Muscle layer of colon (tissue), 2 donors: ENCODE measurements around the gene LKAAEAR1.

Experiments used
- H3K27ac ChIP-seq: one replicate; pipeline ENCODE4 v1.7.0; 2013; ENCODE audit warnings: low read depth, mild to moderate bottlenecking, low read length, moderate library complexity
- H3K27me3 ChIP-seq, 2 donors: one replicate each; pipeline ENCODE4 v1.7.0; 2013; ENCODE audit warnings: low read length in 2 of 2, mild to moderate bottlenecking in 2 of 2; ENCODE audit not compliant: insufficient read depth in 2 of 2, control insufficient read depth in 1 of 2
- H3K36me3 ChIP-seq: one replicate; pipeline ENCODE4 v1.7.0; 2013; ENCODE audit warnings: mild to moderate bottlenecking, low read length; ENCODE audit not compliant: insufficient read depth
- H3K4me1 ChIP-seq: one replicate; pipeline ENCODE4 v1.7.0; 2013; ENCODE audit warnings: mild to moderate bottlenecking, low read length; ENCODE audit not compliant: insufficient read depth
- H3K4me3 ChIP-seq, 2 donors: one replicate each; pipeline ENCODE4 v1.7.0; 2013; ENCODE audit warnings: low read length in 2 of 2, low read depth in 1 of 2, mild to moderate bottlenecking in 1 of 2, moderate library complexity in 1 of 2
- H3K9ac ChIP-seq: one replicate; pipeline ENCODE4 v1.7.0; 2013; ENCODE audit warnings: low read length
- H3K9me3 ChIP-seq: one replicate; pipeline ENCODE4 v1.7.0; 2013; ENCODE audit warnings: mild to moderate bottlenecking, low read length
- donor health status: abdominal sarcoma.
- donor health status: Adenocarcinoma of cecum.

Gene LKAAEAR1

DNA sequence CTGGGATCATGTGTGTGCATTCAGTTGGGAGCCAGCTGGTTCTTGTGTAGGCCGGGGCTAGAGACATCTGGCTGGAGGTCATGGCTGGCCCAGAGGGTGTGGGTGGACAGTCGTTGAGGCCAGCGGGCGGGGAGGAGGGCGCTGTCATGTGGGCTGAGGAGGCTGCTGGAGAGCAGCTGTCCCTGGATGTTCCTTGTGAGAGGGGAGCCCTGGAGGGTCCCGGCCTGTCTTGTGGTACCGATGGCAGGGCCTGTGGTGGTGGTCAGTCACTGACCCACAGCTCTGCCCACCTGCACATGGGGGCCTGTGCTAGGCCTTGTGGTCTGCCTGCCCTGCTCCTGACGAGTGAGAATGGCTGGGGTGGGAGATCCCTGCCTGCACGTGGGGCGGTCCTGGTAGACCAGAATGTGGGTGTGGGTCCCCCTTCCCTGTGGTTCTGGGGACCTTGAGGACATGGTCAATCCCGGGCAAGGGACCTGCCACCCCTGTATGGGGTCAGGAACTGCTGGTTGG lies 50.2 kb downstream of the LKAAEAR1 start:
- H3K4me3 ChIP-seq: no peak overlapping the region
- H3K4me1 ChIP-seq: peaks cover 5% of the 10 kb centered on the region
- H3K9me3 ChIP-seq: no peaks in the 10 kb centered on the region
- no peak overlapping the region for H3K27ac ChIP-seq
- H3K27me3 ChIP-seq: peaks cover 10 to 28% of the 10 kb centered on the region in 2 donors
- peaks cover 56% of the 10 kb centered on the region for H3K36me3 ChIP-seq
- no peak overlapping the region for H3K9ac ChIP-seq
